Middle frontal gyrus (tissue), 1 donor: ENCODE data around the gene CAVIN4.

Experiments used
- DNase-seq: peaks from one replicate; pipeline ENCODE4 v3.0.0-alpha.2; 2015; ENCODE audit warnings: low spot score; ENCODE audit errors: extremely low spot score

CAVIN4 gene

DNA sequence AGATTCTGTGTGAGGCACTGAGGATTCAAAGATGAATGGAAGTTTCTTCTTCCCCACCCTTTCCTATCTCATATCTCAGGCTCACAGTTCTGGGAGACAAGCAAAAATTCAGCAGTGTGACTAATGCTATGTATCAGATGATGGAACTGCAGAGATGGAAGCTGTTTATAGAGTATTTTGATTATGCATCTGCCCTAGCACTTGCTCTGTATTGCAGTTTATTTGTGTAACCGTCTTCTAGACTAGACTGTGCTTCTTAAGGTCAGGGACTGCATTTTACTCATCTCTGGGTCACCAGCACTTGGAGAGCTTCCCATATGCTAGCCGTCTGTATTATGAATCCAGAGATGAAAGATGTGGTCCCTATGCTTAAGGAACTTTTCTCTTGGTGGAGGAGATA lies 12.6 kb downstream of the CAVIN4 start:
- no peak for DNase-seq

DNA sequence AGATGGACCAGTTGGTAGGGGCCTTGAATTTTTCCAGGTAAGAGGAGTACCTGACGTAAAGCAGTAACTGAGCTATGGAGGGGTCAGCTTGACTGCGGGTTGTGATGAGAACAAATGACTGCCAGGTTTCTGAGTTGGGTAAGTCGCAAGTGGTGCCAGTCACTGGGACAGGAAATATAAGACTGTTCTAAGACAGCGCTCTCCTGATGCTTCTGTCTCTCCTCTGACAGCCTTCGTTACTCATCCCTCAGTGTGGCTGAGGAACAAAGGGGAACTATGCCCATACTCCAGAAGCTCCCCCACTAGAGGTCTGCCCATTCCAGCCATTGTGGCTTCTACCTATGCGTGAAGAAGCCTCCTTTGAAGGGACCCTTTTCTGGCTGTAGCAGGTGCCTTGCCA lies 13.3 kb downstream of the CAVIN4 start:
- no peak for DNase-seq

DNA sequence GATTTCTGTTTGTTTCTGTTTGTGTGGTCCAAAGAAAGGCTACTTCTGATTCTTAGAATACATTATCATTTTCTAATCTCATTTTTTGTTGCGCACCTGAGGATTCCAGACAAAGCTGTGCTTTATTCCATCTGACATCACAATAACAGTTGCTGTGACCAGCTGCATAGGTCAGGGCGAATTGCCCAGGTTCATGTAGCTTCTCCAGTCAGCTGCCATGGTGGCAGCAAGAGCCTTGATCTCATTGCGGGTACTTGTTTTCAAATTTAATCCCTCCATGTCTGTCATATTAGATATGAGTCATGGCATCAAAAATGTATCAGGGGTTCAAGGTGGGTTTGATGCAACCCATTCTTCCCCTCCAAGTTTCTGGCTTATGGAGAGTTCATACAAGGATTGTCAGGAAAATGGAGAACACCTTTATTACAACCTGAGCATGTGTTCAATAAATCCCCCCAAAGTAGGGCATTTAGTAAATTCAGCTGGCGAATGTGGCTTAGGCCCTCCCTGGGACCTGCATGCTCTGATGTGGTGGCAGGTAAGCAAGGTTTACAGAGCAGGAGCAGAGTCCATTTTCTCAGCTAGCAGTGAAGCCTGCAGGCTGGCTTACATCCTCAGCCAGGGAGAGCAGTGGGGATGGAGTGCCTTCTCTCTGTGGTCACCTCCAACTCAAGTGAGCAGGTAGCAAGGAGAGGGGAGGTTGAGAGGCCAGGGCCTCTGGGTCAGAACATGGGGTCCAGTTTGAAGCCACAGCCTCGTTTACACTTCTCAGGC lies 13.9 kb downstream of the CAVIN4 start:
- DNase-seq: no peak

DNA sequence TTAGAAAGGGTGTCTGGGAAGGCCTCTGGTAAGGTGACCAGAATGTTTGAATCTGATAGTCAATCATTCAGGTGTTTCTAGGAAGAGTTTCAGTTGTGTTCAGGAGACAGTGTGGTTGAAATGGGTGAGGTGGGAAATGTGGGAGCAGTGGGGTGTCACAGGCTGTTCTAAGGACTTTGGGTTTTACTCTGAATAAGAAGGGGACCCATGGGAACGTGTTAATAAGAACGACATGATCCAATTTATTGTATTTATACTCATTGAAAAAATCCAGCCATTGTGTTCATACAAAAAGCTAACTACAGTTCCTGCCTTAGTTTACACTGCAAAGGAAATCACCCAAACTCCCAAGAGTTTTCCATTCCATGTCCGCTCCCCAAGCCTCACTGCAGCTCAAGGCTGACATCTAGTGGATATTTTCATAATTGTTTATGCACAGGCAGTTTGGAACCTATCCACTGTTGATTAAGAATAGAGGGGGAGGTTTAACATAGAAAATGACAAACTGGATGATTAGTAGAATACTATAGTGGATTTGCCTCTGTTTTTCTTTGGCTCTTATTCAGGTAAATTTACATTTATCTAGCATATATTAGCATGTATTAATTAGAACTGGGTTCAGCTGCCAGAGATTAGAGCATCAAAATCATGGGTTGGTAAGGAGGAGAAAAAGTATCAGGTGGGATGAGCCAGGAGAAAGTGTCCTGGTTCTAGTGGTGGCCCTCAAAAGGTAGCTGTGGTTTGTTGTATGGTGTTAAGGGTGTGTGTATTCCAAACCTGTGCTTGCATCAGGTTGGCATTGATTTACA lies 17.7 kb downstream of the CAVIN4 start:
- peak; percentile 77 for DNase-seq

DNA sequence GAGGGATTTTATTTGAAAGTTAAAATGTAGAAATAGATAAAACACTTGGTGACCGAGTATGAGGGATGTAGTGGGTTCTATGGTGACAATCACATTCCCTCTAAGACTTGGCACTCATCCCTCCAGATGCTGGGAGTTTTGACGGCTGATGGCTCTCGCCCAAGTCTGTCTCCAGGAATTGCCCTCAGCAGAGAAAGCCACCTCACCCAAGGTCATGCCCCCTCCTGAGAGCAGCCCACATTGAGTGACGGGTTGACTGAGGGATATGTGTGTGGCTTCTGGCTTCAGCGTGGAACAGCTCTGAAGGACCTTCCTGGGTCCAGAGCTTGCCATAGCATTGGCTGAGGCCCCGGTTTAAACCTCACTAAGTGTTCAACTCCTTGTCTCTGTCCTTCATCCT lies 19.4 kb downstream of the CAVIN4 start:
- no peak for DNase-seq

DNA sequence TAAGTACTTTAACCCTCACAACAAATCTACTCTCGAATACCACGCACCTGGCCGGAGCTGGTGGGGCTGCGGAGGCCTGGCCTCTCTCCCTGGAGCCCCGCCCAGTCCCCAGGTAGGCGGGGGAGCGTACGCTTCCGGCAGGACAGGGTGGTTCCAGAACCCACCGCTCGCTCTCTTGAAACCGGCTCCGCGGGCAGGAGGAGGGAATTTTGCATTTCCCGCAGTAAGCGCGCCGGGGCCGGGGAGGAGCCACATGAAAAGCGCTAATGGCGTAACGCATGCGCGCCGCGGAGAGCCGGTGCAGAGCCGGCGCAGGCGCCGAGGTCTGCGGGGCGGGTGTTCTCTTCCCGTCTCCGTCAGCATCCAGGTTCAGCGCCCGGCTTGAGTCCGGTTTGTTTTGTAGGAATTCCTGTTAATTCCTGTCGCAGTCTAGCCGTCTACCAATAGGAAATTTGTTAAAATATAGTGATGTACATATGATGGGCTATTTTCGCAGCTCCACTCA lies 20.8 kb downstream of the CAVIN4 start:
- DNase-seq: peak; percentile 82

DNA sequence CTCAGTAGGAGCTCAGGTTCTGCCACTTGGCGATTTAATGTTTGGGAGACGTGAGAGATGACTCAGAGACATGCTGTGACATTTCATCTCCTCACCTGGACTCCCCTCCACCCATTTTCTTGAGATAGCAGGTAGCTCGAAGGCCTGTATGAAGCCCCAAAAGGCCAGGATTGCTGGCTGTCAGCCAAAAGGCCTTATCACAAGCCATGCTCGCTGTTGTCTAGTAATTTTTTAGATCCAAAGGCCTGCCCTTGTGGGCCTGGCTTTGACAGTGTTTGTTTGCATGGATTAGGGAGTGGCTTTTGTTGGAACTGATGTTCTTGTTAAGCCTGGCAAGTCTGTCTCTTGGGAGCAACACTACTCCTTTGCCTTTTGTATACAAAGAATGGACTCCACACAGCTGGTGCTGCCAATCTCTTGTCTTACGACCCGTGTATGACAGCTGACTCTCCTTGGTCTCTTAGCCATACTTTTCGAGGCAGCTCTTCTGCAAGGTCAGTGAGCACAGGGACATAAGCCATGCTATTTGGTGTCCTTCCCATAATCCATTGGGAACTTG lies 22.7 kb downstream of the CAVIN4 start:
- no peak for DNase-seq

DNA sequence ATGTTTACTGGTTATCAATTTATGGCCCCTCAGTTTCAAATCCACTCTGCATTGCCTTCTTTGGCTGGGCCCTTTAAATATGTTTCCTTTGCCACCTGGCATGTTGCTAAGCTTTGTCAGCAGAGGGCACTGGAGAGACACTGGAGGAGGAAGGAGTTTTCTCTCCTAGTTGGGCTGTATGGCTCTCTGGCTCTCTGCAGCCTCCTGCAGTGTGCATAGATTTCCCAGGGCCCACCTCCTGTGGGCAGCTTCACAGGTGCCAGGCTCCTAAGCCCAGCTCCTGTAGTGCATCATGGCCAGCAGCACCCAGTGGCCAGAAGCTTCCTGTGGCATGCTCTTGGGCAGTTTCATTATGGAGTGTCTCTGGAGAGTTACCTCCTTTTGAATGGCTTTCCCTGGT lies 23.3 kb downstream of the CAVIN4 start:
- no peak for DNase-seq

DNA sequence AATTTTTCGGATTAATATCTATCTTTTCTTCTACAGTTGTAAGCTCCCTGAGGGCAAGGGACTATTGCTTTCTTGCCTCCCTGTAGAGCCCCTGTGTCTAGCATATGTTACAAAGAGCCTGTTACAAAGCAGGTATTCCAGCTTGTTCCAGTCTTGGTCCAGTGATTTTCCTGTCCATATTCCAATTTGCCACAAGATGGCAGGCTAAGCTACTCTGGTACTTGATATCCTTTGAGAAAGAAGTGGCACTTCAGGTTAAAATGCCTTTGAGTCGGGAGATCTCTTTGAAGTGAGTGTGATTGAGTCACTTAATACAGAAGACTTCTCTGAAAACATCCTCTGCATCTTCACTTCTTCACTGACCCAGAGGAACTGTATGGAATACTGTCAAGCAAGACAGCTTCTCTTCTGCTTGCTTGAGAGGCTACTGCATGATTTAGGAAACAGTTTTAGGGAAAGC lies 24.5 kb downstream of the CAVIN4 start:
- peak; percentile 57 for DNase-seq

DNA sequence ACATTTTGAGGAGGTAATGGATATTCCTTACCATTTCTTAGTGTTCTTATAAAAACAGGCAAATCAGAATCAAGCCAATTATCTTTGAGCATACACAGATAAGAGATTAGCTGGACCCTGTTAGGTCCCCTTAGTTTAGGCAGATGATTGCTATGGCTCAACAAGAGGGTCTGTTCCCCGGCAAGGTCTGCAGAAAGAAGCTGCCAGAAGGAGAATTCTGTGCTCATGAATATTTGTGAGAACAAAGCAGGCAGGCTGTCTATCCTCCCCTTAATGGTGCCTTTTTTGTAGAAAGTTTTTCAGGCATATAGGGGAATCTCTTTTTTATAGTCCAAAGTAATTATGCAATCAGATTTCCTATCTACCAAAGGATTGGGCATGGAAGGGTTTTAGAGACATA lies 27.5 kb downstream of the CAVIN4 start:
- no peak for DNase-seq

DNA sequence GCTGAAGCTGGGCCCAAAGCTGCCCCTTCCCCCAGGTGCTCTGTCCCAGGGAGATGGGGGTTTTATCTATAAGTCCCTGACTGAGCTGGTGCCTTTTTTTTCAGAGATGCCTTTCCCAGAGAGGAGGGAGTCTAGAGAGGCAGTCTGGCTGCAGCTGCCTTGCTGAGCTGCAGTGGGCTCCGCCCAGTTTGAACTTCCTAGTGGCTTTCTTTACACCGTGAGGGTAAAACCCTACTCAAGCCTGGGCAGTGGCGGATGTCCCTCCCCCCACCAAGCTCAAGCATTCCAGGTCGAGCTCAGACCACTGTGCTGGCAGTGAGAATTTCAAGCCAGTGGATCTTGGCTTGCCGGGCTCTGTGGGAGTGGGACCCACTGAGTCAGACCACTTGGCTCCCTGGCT lies 41.3 kb downstream of the CAVIN4 start:
- DNase-seq: no peak

DNA sequence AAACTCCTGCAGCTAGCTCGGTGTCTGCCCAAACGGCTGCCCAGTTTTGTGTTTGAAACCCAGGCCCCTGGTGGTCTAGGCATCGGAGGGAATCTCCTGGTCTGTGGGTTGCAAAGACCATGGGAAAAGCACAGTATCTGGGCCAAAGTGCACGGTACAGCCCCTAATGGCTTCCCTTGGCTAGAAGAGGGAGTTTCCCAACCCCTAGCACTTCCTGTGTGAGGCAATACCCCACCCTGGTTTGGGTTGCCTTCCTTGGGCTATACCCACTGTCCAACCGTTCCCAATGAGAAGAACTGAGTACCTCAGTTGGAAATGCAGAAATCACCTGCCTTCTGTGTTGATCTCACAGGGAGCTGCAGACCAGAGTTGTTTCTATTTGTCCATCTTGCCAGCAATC lies 41.8 kb downstream of the CAVIN4 start:
- no peak for DNase-seq

DNA sequence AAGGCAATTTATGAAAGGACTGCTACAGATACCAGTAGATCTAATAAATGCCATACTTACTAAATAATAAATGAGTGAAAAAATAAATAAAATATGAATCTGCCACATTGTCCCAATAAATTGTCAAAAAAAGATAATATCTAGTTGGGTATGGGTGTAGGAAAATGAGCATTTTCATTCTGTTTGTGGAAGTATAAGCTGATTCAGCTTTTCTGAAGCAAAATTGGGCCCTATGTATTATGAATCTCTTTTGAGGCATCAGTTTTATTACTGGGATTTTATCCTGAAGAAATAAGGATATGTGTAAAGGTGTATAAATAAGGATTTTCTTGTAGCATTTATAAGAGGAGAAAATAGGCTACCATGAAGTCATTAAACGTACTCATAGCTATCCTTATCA lies 46.1 kb downstream of the CAVIN4 start:
- no peak for DNase-seq

DNA sequence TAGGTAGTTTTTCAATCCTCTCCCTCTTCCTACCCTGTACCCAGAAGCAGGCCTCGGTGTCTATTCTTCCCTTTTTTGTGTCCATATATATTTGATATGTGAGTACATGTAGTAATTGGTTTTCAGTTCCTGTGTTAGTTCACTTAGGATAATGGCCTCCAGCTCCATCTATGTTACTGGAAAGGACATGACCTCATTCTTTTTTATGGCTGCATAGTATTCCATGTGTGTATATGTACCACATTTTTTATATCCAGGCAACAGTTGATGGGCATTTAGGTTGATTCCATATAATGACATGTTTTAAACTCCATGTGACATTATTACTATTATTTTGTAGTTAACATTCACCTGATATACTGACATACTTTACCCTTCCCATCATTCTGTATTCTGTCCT lies 49.1 kb downstream of the CAVIN4 start:
- no peak for DNase-seq

DNA sequence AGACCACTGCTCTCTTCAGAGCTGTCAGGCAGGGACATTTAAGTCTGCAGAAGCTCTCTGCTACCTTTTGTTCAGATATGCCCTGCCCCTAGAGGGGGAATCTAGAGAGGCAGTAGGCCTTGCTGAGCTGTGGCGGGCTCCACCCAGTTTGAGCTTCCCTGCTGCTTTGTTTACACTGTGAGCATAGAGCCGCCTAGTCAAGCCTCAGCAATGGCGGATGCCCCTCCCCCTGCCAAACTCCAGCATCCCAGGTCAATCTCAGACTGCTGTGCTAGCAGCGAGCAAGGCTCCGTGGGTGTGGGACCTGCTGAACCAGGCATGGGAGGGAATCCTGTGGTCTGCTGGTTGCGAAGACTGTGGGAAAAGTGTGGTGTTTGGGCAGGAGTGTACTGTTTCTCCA lies 59.9 kb downstream of the CAVIN4 start:
- DNase-seq: no peak
